HEK293T (cell line): ENCODE results near the gene ADAMTS12.

Experiments used
- ARNT ChIP-seq: fragments of 450-650 bp; IDR thresholded peaks from 2 replicates; pipeline ENCODE4 v1.6.1; 2017; ENCODE audit warnings: mild to moderate bottlenecking
- BHLHE40 ChIP-seq: fragments of 450-650 bp; IDR thresholded peaks from 2 replicates; pipeline ENCODE4 v1.6.1; 2016; ENCODE audit warnings: mild to moderate bottlenecking, moderate library complexity, borderline replicate concordance
- ELF4 ChIP-seq: fragments of 450-650 bp; IDR thresholded peaks from 2 replicates; pipeline ENCODE4 v1.6.1; 2017; ENCODE audit warnings: antibody characterized with exemption
- FOXA1 ChIP-seq: fragments of 450-650 bp; IDR thresholded peaks from 2 replicates; pipeline ENCODE4 v1.6.1; 2016; ENCODE audit warnings: mild to moderate bottlenecking
- FOXK2 ChIP-seq: fragments of 450-650 bp; IDR thresholded peaks from 2 replicates; pipeline ENCODE4 v1.6.1; 2016; ENCODE audit warnings: mild to moderate bottlenecking
- HDGF ChIP-seq: fragments of 450-650 bp; IDR thresholded peaks from 2 replicates; pipeline ENCODE4 v1.6.1; 2017; ENCODE audit warnings: antibody characterized with exemption, borderline replicate concordance
- LEF1 ChIP-seq: fragments of 450-650 bp; IDR thresholded peaks from 2 replicates; pipeline ENCODE4 v1.6.1; 2017; ENCODE audit warnings: mild to moderate bottlenecking, borderline replicate concordance
- SP1 ChIP-seq: fragments of 450-650 bp; IDR thresholded peaks from 2 replicates; pipeline ENCODE4 v1.6.1; 2017
- SUZ12 ChIP-seq: fragments of 450-650 bp; IDR thresholded peaks from 2 replicates; pipeline ENCODE4 v1.6.1; 2016; ENCODE audit warnings: mild to moderate bottlenecking
- TF ChIP-seq, protein P1 (sequence below): fragments of 450-650 bp; IDR thresholded peaks from 2 replicates; pipeline ENCODE4 v1.6.1; 2016

DNA sequence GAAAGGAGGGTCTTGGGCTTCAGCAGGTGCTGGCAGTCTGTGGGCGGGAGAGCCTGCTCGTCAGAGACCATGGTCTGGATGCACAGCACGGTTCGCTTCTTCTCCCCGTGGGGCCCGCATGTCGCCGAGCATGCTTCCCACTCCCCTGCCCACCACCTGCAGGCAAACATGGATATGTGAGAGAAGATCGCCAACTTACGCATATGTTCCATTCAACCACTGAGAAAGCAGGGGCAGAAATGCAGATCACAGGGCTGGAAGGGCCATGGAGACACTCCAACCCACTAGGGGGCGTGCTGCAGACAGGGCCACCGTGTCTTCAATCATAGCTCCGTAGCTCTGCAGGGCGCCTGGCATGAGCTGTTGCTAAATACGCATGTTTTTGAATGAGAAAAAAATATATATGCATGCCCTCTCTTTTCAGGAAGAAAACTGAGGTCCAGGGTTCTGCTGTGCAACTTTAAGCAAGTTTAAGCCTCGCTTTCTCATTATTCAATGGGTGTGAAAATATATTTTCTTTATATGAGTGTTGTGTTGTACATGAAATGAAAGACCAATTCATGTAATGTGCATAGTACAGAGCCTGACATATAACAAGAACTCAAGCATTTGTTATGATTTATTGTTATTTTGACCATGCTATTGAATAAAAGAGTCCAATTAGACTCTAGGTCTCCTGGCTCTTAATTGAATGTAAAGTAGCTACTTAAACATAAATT is 303.0 kb downstream of the ADAMTS12 start:
- no peak for TF ChIP-seq BHLHE40
- no peak for TF ChIP-seq ELF4
- no peak for TF ChIP-seq HDGF
- no peak for TF ChIP-seq ARNT
- TF ChIP-seq FOXK2, result no peak
- TF ChIP-seq, protein P1, sequence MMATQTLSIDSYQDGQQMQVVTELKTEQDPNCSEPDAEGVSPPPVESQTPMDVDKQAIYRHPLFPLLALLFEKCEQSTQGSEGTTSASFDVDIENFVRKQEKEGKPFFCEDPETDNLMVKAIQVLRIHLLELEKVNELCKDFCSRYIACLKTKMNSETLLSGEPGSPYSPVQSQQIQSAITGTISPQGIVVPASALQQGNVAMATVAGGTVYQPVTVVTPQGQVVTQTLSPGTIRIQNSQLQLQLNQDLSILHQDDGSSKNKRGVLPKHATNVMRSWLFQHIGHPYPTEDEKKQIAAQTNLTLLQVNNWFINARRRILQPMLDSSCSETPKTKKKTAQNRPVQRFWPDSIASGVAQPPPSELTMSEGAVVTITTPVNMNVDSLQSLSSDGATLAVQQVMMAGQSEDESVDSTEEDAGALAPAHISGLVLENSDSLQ, result no peak
- TF ChIP-seq SP1, result no peak
- no peak for TF ChIP-seq LEF1
- TF ChIP-seq SUZ12, result no peak
- no peak for TF ChIP-seq FOXA1
